HG02610 (cell line): ENCODE results near the gene NOTCH2.

Source experiments
- ATAC-seq: cut with Tn5 transposase; IDR thresholded peaks from one replicate; pipeline ENCODE4 v1.9.1; 2021; ENCODE audit warnings: mild to moderate bottlenecking, moderate library complexity; ENCODE audit not compliant: unreplicated experiment

NOTCH2 gene

GRCh38 chr1:119911775-119912174 lies 157.7 kb downstream of the NOTCH2 start:
- ATAC-seq, result no peak

DNA sequence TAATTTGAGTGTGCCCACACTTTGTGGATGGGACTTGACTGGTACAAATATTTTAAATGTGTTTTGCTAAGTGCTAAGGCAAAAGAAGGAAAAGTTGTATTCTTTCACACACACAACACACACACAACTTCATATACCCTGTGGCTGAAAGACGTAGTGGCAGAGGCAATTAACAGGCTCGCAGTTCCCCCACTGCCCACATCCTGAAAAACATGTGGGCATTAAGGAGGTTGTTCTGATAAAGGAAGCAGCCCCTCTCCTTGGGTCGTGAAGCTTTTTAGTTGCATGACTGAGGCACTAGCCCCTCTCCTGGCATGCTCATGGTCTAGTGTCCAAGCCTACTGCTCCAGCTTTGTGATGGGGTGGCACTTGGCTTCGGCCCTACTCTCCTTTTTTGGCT lies 158.8 kb downstream of the NOTCH2 start:
- ATAC-seq, result no peak

GRCh38 chr1:119909890-119910596 lies 159.4 kb downstream of the NOTCH2 start:
- no peak for ATAC-seq

DNA sequence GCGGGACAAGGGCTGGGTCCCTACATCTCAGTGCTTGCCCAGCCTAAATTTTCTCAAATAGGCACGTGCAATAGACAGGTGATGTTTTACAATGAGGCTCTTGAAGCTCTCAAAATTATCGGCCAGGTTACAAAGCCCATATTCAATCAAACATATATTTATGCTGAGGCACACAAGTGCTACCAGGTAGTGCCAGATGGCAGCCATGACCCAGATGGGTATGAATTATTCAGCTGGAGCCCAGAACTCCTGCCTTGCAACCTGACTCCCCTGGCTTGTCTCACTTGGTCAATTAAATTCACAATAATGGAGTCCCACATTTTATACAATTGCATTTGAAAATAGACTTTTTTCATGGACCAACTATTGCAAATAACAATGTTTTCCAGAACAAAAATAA lies 160.8 kb downstream of the NOTCH2 start:
- no peak for ATAC-seq

- no peak for ATAC-seq
Measured at GRCh38 chr1:119906927-119907652, 162.4 kb downstream of the NOTCH2 start.

GRCh38 chr1:119903443-119903835 lies 166.0 kb downstream of the NOTCH2 start:
- no peak for ATAC-seq

DNA sequence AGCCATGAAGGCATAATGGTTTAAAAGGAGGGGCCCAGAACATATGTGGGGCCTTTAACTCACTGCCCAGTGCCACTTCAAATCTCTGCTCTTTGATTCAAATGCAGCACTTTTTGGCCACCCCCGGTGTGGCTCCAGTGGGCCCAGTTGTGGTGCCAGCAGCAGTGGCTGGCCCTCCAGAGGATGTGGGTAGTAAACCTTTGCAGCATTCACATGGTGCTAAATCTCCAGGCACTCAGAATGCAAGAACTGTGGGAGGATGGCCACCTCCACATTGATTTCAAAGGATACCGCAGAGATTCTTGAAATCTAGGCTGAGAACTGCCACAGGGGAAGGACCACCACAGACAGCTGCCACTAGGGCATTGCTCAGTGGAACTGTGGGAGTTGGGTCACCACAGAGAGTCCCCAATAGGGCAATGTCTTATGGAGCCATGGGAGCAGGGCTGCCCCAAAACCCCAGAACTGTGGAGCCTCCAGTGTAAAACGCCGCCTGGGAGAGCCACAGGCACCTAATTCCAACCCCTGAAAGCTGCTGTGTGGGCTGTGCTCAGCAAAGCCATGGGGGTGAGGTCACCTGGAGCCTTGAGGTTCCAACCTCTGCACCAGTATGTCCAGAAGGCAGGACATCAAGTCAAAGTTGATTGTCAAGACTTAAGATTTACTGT lies 166.6 kb downstream of the NOTCH2 start:
- no peak for ATAC-seq

DNA sequence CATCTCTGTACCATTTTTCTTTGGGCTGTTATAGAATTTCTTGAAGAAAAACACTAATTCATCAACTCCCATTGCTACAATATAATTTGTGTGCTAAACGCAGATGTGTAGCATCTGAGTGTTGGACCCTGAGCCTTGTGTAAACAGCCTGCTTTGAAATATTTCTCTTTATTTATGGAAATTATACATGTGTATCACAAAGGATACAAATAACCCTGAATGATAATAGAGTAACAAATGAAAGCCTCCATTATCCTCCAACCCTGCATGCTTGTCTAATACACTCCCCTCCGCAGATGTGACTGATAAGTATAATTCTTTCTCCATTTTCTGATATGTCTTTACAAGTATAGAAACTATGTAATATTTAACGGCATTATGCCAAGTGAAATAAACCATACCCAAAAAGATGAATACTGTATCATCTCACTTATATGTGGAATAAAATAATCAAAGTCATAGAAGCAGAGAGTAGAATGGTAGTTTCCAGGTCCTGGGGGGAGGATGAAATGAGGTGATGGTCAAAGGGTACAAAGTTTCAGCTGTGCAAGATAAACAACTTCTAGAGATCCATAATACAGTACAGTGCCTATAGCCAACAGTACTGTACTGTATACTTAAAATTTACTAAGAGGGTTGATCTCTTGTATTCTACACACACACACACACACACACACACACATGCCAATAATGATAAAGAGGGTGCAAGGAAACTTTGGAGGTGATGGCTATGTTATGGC lies 170.3 kb downstream of the NOTCH2 start:
- ATAC-seq, result no peak

DNA sequence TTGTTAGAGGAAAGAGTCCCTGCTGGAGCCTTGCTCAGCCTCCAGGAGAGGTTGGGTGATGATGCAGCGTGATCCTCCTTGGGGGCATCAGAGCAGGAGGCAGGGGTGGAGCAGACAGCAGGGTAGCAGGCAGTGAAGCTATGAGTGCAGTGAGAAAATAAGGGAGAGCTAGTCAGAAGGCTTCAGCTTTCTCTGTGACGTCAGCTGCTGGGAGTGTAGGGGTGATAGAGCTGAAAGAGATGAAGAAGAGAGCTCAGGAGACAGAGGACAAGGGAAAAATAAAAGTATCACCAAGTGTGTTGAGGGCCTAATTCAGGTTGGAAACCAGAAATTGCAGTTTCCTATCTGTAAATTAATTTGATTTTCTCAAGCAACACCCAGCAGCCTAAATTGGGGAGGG lies 170.9 kb downstream of the NOTCH2 start:
- no peak for ATAC-seq

DNA sequence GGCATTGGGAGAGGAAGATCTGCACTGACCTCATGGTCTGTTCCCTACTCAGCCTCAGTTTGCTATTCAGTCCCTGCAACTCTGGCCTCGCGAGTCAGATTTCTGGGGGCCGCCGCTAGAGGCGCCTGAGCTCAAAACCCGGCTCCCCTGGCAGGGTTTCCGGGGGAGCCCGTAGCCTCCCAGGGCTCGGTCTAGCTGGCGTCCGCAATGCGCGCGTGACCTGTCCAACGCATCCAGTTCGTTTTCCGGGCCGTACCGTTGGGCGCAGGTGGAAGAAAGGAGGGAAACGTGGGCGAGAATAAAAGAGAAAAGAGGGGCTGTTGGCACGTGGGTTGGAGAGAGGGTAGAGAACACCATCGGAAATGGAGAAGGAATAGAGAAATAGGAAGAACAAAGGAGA lies 173.2 kb downstream of the NOTCH2 start, which contains the start of gene ADAM30:
Gene ADAM30 (minus strand): TSS at position 213 of the 400 bp plus-strand sequence. CDS start 179 bp downstream, at position 34.
- ATAC-seq, result no peak

DNA sequence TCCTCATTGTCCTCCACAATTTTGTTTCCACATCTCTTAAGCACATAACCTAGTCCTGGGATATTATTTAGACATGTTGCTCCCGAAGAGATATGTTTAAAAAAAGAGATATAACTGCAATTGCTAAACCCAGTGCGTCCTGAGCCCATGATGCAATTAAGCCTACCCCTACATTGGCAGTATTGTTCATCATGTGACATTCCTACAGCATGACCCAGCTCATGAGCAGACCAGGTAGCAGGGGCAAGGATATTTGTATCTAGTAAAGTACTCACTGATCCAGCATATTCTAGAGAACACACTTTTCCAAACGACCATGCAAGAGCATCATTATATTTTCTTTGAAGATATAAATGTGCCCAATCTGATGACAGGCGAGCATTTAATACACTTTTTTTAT lies 174.4 kb downstream of the NOTCH2 start:
- ATAC-seq, result no peak

DNA sequence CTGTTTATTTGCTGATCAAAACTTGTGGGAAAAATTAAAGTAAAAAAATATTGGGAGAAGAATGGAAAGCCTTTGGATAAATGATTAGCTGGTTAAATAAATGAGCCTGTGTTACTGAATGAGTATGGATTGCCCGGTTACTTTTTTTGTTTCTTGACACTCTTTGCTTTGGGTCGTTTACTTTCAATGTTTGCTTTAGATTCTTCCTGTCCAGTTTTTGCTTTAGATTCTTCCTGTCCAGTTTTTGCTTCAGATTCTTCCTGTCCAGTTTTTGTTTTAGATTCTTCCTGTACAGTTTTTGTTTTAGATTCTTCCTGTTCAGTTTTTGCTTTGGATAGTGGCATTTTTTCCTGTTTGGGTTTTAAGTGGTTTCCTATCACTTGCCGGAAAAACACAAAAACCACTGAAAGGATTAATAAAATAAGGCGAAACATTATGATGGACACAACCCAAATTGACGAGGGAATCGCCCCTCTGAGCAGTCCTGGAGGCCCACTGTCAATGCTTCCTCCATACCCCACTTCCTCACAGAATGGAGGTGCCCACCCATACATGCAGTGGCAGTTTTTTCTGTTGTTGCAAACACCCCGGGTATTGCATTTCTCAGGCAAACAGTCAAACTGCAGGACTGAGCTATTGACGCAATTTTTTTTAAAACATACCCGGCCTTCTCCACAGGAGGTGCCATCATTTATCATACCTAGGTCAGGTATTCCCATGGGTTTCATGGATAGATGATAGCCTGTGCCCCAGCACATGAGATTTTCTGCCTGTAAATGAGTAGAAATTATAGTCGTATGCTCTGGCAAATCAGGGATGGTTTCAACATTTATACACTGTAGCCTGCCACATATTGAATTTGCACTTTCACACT lies 175.4 kb downstream of the NOTCH2 start:
- no peak for ATAC-seq

GRCh38 chr1:119893238-119893791 lies 176.1 kb downstream of the NOTCH2 start:
- no peak for ATAC-seq

DNA sequence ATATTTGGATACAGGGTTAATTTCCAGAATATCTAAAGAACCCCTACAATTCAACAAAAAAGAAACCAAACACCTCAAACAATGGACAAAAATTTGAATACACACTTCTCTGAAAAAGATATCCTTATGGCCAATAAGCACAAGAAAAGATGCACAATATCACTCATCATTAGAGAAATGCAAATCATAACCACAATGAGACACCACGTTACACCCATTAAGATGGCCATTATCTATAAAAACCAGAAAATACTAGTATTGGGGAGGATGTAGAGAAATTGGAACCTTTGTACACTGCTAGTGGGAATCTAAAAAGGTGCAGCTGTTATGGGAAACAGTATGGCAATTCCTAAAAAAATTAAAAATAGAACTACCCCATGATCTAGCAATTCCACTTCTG lies 178.1 kb downstream of the NOTCH2 start:
- no peak for ATAC-seq

DNA sequence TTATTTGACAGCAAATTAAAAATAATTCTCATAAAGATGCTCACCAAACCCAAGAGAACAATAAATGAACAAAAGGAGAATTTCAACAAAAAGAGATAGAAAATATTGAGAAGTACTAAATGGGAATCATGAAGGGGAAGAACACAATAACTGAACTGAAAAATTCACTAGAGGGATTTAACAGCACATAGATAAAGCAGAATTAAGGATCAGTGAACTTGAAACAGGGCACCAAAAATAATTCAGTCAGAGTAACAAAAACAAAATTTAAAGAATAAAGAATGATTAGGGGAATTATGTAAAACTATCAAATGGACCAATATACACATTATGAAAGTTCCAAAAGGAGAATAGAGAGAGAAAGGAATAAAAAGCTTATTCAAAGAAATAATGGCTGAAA lies 181.0 kb downstream of the NOTCH2 start:
- ATAC-seq, result no peak

DNA sequence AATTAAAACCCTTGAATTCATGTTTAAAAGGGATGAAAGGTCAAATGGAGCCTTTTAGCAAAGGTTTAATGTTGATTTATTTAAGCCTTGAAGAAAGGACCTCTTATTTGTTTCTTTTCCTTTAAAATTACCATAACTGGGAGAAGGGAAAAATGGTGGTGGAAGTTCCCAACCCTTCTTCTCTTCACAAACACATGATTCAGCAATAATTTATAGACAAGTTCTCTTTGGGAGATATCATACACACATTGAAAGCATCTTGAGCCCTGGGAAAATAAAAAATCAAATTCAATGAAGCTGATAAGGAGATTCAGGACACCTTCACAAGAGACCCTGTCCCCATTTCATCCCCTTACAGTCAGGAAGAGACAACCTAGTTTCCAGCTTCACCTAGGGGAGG lies 182.0 kb downstream of the NOTCH2 start:
- ATAC-seq, result no peak

DNA sequence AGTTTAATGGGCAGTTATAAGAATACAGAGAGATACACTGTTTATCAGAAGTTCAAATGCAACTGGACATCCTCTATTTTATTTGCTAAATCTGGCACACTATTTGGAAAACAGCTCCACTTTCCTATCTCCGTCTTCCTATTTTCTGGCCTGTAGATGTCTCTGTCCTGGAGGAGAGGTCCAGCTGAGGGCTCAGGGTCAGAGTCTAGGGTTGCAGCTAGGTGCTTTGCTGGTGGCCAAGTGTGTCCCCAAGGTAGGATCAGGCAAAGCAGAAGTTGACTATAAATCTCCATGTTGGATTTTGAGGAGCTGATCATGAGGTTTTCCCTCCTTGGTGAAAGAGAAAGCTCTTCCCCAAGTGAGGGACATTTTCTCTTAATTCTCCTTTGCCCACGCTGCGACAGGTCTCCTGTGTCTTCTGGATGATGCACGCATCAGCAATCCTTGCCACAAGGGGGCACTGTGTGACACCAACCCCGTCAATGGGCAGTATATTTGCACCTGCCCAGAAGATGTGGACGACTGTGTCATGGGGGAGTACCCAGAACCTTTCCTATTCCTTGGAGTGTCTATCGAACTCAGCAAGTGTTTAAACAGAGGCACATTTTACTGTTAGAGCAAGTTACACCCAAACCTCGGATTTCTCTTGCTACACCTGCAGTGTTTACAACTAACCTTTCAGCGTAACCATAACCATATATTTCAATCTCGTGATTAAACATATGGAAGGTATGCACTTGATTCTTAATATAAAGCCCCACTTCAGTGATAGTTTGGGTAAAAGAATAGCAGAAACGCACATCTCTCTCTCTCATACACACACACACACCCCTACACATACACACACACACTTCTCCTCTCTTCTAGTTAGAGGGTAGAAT lies 183.3 kb downstream of the NOTCH2 start:
- no peak for ATAC-seq

- ATAC-seq, result no peak
Measured at GRCh38 chr1:119884711-119885110, 184.8 kb downstream of the NOTCH2 start.

- ATAC-seq, result no peak
Measured at GRCh38 chr1:119883826-119884225, 185.6 kb downstream of the NOTCH2 start.
